A549 treated with Hydrocortisone at 1 μM for 4 hours (cell line): Measurements from ENCODE around the gene PHETA1. TPM values are rescaled to one million over a fixed set of nuclear protein-coding genes. Genes with fewer than 3 reads are reported as not detected.

Source experiments
- total RNA-seq: library from RNA; stranded (reverse); fragments of 200-300 nt; extraction: Qiagen RNA extraction; gene quantifications from 5 replicates; pipeline ENCODE4 v1.2.3, GENCODE V29; 2022

The PHETA1 gene, protein sequence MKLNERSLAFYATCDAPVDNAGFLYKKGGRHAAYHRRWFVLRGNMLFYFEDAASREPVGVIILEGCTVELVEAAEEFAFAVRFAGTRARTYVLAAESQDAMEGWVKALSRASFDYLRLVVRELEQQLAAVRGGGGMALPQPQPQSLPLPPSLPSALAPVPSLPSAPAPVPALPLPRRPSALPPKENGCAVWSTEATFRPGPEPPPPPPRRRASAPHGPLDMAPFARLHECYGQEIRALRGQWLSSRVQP
- 7.5 to 9.8 TPM (median 9.2 TPM) in 5 replicates for total RNA-seq

DNA sequence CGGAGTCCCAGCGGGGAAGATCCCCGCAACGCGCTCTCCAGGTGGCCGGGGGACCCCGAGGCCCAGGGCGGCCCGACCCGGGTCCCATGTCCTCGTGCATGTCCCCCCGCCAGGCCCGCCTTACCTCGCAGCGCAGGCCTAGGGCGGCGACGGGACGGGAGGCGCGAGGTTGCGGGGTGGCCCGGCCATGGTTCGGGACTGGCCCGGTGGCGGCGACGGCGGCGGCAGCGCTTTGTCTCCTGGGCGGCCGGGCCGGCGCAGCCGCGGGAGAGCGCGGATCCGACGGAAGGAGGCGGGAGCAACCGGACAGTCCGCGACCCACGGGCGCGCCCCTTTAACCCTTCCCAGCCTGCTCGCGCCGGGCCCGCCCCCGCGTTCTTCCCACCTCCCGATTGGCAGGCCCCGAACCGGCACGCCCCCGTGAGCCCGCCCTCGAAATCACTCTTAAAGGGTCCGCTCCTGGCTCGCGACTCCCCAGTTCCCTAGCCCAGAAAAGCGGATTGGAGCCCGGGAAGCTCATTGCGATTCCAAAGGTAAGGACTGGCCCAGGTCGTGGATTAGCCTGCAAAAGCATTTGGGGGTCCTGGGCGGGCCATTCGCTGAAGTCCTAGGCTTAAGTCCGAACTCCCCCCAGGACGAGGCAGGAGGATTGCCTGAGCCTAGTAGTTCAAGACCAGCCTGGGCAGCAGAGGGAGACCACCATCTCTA lies at the start of gene PHETA1:
TSS of gene PHETA1 (minus strand) at position 308 of the 708 bp plus-strand sequence. CDS start 5,668 bp downstream, outside the sequence.

DNA sequence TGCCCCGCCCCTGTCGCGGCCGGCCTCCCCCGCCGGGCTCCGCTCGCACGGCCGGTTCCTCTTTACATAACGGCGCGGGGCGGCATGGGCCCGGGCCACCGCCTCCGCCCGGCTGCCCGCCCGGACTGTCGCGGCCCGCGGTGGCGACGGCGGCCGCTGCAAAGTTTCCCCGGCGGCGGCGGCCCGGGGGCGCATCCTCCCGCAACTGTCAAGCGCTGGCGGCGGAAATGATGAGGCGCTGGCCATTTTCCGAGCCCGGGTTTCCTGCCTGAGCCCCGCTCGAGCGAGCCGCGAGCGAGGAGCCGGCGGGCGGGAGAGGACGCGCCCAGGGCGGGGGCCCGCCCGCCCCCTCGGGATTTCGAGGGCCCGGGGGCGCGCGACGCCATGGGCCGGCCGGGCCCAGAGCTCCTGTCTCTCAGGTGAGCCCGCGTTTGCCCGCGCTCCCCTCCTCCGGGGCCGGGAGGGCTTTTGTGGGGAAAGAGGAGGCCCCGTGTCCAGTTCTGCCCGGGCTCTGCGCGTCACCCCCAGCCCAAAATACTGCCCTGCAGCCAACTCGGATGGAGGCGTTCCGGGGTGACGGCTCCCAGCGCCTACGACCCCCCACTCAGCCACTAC lies 37.1 kb upstream of the PHETA1 start, which contains the start of gene SH2B3:
TSS of gene SH2B3 (plus strand) at position 65 of the 615 bp plus-strand sequence. CDS start 12,223 bp downstream, outside the sequence.

Other genes starting within 250 kb of the PHETA1 start
- 4.9 to 6.1 TPM (median 5.1 TPM) in 5 replicates for gene SH2B3, start 36.8 kb upstream of the PHETA1 start, total RNA-seq
- gene ATXN2, start 230.2 kb upstream of the PHETA1 start, total RNA-seq = 43.7 to 52.2 TPM (median 49.9 TPM) in 5 replicates